Measurements from ENCODE around the gene KIF2A.

KIF2A gene

DNA sequence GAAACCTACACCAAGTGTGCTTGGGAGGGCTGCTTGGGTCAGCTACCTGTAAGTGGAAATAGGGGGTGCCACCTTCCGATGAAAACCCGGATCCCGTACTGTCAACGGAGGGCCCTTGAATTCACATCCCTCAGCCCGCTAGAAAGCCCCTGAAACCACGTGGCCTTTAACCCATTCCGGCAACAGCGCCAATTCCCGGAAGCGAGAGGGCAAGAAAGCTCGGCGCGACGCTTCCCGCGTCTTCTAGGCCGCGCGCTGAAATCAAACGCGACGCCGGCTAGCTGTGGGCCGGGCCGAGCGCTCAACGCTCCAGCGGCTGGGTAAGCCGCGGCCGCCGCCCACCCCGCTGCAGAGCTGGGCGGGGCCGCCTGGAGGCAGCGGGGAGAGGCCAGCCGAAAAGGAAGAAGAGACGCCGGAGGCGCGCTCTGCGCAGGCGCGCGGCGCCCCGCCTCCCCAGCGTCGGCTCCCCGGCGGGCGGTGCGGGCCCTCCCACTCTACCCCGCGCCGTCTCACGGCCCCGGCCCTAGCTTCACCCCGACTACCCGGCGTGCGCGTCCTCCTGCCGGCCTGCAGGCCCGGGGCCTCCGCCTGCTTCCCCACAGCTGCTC, at the start of gene KIF2A:
KIF2A (plus strand) TSS at position 492 of the 608 bp plus-strand sequence. CDS start 267 bp downstream, outside the sequence.
- peak; percentile 92 for DNase-seq

DNA sequence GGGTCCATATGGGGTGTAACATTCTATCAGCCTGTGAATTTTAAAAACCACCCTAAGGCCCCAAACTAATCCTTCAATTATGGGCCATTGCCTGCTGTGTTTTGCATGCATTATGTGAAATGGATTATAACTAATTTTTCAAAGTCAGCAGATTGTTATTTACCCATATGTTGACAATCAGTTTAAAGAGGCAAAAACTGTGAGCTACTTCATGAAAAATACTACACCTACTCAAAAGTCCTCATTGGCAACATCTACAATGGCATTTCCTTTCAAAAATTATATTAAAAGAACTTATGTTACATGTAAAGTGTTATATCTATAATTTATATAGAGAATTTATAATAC, 49.0 kb upstream of the KIF2A start:
- DNase-seq: no peak

- no peak for DNase-seq
These were observed 47.4 kb upstream of the KIF2A start for GRCh38 chr5:62258654-62259053.

GRCh38 chr5:62259699-62260250, 46.2 kb upstream of the KIF2A start:
- DNase-seq: no peak

- DNase-seq: no peak
These were observed 45.5 kb upstream of the KIF2A start for GRCh38 chr5:62260513-62260912.

DNA sequence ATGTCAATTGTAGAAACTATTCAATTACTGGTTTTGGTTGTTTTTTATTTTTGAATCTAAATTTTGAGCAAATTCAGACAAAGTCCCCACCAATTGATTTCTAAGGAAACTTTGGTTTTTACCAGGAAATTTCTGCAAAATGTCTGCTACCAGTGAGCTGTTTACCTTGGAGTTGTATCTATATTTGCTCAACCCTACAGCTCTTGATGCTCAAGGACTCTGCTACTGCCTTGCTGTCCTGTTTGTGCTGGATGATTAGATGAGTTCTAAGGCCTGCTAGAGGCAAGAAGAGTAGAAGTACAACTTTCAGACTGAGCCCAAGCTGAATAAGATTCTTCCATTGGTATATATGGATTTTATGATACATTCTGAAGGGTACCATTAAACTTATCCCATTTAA, 42.6 kb upstream of the KIF2A start:
- DNase-seq: no peak

DNA sequence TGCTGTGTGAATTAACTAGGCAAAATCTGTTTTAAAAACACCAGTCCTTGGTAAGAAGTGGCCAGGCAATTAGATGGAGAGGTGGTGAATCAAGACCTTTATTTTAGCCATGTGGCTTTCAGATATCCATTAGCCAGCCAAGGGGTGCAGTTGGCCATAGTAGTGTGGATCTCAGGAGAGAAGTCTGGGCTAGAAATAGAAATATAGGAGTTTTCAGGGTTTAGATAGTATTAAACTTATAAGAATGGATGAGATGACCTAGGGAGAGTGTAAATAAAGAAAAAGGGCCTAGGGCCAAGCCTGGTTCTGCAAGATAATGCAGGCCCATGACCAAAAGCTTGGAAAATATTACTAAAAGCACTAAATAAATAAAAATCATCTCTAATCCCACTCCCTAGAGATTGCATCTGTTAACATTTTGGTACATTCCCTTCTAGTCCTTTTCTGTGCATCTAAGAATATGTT, 40.3 kb upstream of the KIF2A start:
- no peak for DNase-seq

DNA sequence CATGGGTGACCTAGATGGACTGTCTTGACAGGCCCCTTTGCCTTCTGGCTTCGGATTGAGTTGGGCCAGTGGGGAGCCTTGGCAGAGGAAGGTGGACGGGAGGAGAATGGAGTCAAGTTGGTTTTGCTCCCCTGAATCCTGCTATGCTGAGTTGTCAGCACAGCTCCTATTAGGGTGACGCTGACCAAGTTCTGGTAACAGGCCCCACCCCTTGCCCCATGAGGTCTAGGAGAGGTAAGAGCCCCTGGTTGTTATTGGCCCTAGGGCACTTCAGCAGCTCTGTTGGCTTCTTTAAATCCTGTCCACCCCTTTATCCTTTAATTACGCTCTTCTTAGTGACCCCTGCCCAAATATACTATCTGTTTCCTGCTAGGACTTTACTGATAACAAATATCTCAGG, 39.4 kb upstream of the KIF2A start:
- DNase-seq: no peak

DNA sequence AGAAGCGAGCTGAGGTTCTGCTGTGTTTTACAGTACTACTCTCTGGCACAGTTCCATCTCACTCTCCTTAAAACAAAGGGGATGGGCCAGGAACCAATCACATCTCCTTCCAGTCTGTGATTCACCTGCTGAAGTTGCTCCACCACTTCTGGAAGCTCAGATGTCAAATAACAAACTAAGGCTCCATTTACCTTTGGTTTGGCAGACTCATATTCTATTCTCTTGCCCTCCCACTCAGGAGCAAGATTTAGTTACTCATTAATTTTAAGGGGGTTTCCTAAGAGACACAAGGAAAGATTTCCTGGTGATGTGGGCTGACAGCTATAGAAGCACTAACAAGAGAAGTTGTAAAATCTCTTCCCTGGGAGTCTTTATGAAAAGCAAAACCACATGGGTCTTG, 37.8 kb upstream of the KIF2A start:
- DNase-seq: no peak

DNA sequence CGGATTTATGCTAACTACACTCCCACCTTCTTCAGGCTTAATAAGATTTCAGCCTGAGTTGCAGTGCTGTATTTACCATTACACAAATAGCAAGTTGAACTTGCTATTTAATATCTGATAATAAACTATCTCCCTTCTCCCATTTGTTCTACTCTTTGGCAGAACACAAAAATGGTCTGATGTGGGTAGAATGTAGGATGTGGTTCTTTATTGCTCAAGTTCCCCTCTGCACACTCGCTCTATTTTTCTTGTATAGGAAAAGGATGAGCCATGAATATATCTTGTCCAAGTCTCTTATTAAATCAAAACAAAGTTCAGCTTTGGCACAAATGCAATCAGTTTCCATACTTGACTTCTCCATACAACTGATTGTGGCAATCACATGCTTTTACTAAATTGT, 37.2 kb upstream of the KIF2A start:
- no peak for DNase-seq

DNA sequence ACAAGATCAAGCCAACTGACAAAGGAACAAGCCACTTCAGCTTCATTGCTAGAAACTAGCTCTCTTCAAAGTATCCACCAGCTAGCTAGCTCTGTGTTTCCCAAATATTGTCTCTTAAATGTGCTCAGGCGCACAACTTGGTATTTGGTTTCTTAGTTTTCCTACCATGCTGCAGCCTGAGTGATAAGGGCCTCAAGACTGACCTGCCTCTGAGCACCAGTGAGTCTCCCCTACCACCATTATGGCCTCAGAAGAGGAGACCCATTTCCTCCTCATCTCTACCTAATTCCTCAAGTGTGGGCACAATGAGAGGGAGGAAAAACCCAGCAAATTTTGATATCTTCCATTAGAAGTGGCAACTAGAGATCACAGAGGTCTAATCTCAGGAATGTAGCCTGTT, 34.6 kb upstream of the KIF2A start:
- DNase-seq: no peak

- no peak for DNase-seq
These were observed 34.1 kb upstream of the KIF2A start for GRCh38 chr5:62271870-62272269.

DNA sequence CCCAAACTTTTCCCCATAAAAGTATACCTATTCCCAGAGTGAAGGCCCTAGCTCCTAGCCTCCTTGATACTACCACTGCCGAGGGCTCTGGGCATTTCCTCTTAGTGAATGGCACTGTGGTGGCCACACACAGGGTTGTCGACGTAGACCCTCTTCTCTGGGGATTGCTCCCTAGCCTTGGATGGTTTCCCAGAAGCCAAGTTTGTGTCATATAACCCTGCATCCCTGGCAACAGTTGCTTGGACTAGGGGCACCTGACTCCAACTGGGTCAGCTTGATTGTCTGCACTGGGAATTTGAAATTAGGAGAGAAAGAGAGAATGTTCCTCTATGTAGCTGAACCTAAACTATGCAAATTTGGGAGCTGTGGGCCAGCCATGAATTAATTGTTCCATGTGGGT, 32.3 kb upstream of the KIF2A start:
- no peak for DNase-seq

GRCh38 chr5:62275581-62275980, 30.4 kb upstream of the KIF2A start:
- DNase-seq: no peak

- DNase-seq: no peak
These were observed 24.6 kb upstream of the KIF2A start for GRCh38 chr5:62281411-62281810.

DNA sequence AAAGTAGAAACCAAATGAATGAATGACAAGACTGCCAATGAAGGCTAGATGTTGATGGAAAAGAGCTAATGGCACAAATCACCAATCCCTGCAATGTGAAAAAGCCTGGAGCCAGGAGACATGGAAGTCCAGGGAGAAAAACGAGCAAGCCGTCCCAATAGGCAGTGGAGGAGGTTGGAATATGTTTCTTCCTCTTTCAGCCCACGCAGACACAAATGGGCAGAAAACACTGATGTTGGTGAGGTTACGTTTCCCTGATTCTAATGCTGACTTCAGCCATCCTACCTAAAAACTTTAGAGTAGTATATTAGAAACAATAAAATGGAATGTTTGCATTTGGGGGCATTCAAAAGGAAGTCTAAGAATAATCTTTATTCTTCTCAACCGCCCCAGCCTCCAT, 23.9 kb upstream of the KIF2A start:
- DNase-seq: no peak

DNA sequence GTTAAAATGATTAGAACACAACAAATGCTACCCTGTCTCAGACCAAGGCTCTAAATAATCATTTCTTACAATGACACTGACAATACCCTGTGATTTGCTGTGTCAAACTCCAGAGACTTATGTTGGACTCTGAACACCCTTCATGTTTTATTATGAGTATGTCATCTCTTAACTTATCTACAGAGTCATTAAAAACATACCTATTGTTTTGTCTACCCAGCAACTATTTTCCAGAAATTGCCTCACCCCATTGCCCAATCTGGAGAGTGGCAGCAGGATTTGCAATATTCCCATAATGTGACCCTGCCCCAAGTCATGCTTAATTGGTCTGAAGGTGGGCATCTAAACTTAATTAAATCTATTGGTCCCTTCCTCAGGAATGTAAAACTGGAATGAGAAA, 23.0 kb upstream of the KIF2A start:
- DNase-seq: no peak

DNA sequence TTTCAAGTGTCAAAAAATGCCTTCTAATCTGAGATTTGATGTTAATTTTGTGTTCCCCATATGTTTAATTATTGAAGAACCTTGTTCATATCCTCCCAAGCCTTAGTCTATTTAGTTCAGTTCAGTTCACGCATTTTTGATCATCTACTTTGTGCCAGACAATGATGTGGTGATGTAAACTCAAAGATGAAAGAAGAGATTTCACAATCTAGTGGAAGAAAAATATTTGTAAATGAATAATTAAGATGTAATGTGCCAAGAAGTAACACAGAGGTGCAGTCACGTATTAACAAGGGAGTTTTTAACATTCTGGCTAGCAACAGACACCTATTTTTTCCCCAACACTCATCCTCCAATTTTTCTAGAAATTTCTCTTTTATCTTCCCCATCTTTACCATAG, 22.1 kb upstream of the KIF2A start:
- DNase-seq: no peak

- peak; percentile 77 for DNase-seq
These were observed 20.8 kb upstream of the KIF2A start for GRCh38 chr5:62284946-62285891.

DNA sequence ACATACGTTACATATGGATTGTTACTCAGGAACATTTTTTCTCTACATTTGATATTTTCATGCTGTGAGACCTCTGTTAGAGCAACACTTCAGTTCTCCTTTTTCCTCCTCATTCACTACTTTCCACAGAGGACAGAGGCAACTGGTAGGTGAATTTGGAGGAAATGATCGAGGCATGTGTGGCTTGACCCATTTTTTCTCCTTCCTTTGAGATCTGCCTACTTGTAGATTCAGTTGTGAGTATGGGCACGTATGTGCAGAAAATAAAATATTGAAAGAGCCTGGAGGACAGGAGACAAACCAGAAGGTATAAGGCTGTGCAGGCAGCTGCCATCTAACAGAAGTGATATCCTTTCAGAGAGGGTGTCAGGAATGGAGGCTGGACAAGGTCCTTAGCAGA, 19.2 kb upstream of the KIF2A start:
- DNase-seq: no peak

- DNase-seq: no peak
These were observed 18.8 kb upstream of the KIF2A start for GRCh38 chr5:62287237-62287636.

- no peak for DNase-seq
These were observed 17.9 kb upstream of the KIF2A start for GRCh38 chr5:62288118-62288517.

DNA sequence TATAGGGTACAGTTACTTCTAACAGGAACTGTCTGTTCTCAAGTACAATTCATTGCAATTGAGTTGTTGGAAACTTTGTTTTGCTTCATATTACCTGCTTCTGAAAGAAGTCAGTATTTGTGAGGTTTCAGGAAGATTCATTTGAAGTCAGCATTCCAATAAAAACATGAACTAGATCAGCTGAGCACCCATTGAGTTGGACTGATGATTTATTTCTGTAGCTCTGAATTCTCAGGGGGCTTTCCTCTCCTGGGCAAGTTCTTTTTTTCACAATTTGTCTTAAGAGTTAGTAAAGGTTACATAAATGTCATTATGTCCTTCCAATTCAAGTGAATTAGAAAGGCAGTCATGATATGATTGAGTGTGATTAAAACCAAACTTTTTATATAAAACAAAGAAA, 16.2 kb upstream of the KIF2A start:
- DNase-seq: no peak

DNA sequence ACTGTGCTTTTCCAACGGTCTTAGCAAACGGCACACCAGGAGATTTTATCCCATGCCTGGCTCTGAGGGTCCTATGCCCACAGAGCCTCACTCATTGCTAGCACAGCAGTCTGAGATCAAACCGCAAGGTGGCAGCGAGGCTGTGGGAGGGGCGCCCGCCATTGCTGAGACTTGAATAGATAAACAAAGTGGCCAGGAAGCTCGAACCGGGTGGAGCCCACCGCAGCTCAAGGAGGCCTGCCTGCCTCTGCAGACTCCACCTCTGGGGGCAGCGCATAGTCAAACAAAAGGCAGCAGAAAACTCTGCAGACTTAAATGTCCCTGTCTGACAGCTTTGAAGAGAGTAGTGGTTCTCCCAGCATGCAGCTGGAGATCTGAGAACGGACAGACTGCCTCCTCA, 14.2 kb upstream of the KIF2A start:
- peak; percentile 67 for DNase-seq
